ENCODE measurements around the gene SPATA6. TPM values are rescaled to one million over a fixed set of nuclear protein-coding genes. Genes with fewer than 3 reads are reported as not detected.
"Not testable (repeated sequence)": the region's sequence is repeated elsewhere in the genome, so short reads cannot be mapped to it uniquely, and the experiment has no call there.

SPATA6 gene
- total RNA-seq, 1 donor from 2014 or later, result 8.3 TPM

DNA sequence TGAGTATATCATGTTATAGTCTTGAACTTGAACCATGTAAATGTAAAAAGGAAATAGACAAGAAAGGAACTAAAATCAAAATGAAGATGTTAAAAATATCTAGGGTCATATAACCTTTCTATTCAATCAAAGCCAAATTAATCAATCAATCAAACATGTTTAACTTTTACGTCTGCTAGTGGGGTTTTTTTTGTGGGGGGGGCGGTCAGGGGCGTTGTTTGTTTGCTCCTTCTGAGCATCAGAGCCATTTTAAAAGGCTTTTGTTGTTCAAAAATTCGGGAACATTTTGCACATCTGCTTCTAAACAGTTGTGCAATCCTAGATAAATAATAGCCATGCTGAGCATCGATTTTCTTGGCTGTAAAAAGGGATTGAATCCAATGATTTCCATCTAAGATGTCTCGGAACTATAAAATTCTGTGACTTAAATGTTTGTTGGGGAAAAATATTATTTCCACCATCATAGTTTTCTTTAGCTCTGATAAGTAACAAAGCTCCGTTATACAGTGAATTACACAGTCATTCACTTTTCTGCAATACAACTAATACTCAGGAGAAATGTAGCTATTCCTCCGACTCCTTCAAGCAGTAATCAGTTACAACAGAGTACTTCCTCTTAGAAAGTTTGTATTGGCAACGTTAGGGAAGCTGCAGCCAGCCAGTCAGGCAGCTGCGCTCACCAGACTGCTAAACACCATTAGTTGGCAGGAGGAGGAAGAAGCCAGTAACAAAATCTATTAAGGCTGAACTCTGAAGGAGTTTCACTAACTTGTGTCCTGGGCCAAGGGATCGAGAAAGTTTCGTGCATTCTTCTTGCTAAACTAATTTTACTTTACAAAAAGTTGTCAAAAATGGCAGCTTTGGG, 2.2 kb downstream of the SPATA6 start:
- DNase-seq (ENCODE audit: low spot score), result no peak
- intact Hi-C loops (cut with DNase I), result no loop called here

DNA sequence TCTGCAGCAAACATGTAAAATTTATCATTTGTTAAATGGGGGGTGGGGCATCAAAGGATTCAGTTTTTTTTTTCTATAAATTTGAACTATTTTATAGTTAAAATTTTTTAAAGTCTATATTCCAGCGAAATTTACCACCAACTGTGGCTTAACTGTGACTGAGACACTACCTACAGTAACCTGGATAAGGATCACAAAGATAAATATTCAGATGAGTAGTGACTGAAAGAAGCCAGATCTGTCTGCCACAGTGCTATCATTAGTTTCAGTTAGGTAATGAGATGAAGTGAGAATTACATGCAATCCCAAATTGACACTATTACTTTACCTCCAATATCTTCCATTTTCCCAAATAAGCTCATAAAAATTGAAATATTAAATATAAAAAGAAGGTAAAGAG, 5.4 kb downstream of the SPATA6 start:
- intact Hi-C loops (cut with DNase I), result no loop called here
- DNase-seq (ENCODE audit: low spot score), result no peak

DNA sequence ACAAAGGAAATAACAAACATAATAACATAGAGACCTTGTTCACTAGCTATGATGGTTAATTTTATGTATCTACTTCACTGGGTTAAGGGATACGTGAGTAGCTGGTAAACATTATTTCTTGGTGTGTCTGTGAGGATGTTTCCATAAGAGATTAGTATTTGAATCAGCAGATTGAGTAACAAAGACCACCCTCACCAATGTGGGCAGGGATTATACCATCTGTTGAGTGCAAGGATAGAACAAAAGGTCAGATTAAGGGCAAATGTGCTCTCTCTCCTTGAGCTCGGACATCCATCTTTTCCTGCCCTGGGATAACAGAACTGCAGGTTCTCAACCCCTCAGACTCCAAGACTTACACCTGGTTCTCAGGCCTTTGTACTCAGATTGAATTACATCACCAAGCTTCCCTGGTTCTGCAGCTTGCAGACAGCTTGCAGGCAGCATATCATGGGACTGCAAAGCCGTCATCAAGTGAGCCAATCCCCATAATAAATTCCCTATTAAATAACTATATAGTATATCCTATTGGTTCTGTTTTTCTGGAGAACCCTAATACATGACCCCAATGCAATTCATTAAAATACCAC, 9.2 kb downstream of the SPATA6 start:
- no peak for DNase-seq (ENCODE audit: low spot score)
- intact Hi-C loops (cut with DNase I), result no loop called here

DNA sequence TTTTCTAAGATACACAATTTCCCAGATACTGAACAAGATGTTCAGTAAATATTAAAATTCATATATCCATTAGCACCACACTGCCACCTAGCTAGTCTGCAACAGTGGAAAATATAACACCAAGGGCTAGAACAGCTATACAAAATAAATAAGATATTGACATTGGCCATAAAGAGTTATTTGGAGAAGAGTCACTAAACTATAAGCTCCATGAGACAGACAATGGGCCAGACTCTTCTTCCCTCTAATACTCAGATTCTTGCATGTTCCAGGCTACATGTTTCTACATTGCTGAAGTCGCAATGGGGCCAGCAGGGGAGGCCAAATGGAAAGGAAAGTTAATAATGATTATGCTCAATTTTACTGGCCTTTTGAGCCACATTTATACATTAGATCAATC, 21.5 kb downstream of the SPATA6 start:
- intact Hi-C loops (cut with DNase I), result no loop called here

DNA sequence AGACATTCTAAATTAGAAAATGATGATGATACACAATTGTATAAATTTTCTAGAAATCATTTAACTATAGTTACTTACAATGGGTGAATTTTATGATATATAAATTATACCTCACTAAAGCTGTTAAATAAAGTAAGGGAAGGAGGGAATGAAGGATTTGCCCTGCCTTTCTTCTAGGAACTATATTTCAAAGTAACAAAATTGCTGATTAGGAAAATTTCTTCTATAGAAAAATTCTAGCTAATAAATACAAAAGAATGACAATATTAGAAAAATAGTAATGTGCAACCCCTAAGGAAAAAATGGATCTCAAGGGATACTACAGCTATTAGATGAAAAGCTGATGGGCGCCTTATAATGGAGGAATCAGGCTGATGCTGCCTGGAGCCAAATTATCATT, 23.1 kb downstream of the SPATA6 start:
- intact Hi-C loops (cut with DNase I), result no loop called here
- DNase-seq (ENCODE audit: low spot score), result no peak

More for the DNA sequence above, 21.5 kb downstream of the SPATA6 start:
- DNase-seq (ENCODE audit: low spot score), result no peak

DNA sequence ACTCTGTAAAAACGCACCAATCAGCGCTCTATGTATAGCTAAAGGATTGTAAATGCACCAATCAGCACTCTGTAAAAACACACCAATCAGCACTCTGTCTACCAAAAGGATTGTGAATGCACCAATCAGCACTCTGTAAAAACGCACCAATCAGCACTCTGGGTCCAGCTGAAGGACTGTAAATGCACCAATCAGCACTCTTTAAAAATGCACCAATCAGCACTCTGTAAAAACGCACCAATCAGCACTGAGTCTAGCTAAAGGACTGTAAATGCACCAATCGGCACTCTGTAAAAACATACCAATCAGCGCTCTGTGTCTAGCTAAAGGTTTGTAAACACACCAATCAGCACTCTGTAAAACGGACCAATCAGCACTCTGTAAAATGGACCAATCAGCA, 27.8 kb downstream of the SPATA6 start:
- DNase-seq (ENCODE audit: low spot score); intact Hi-C loops (cut with DNase I): not testable (repeated sequence)

DNA sequence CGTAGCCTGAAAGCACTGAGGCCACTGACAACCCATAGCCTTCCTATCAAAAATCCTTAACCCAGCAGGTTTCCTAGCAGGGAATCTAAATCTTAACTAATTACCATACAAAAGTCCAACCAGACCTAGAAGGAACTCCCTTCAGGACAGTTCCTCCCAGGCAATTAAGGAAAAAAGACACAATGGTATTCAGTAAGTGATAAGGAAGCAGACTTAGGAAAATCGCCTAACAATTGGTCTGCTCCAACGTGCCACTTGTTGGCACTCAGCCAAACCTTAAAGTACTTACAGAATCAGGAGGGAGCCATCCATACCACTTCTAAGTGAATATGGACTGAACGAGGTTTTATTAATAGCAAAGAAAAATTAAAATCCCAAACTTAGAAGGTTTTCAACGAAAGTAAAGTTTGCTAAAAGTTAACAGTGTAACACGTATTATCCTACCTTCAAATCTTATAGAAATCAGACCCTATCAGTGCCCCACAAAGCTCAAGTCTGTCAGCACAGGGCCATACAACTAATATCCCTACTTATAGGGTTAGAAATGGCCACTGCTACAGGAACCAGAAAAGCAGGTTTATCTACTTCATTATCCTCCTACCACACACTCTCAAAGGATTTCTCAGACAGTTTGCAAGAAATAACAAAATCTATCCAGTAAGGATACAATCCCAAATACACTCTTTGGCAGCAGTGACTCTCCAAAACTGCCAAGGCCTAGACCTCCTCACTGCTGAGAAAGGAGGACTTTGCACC, 29.0 kb downstream of the SPATA6 start:
- intact Hi-C loops (cut with DNase I), result no loop called here
- DNase-seq (ENCODE audit: low spot score), result no peak

DNA sequence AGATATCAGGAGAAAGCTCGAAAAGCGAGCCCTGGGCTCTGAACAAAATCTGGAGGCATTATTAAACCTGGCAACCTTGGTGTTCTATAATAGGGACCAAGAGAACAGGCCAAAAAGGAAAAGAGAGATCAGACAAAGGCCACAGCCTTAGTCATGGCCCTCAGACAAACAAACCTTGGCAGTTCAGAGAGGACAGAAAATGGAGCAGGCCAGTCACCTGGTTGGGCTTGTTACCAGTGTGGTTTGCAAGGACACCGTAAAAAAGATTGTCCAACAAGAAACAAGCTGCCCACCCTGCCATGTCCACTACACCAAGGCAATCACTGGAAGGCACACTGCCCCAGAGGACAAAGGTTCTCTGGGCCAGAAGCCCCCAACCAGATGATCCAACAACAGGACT, 31.2 kb downstream of the SPATA6 start:
- intact Hi-C loops (cut with DNase I); DNase-seq (ENCODE audit: low spot score): not testable (repeated sequence)

DNA sequence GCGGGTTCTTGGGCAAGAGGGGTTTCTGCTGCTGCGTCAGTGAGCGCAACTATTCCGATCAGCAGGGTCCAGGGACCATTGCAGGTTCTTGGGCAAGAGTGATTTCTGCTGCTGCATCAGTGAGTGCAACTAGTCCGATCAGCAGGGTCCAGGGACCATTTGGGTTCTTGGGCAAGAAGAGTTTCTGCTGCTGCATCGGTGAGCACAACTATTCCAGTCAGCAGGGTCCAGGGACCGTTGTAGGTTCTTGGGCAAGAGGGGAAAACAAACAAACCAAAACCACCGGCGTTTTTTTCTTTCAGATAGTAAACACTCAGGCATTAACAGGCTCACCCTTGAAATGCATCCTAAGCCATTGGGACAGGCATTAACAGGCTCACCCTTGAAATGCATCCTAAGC, 32.6 kb downstream of the SPATA6 start:
- no peak for DNase-seq (ENCODE audit: low spot score)
- intact Hi-C loops (cut with DNase I), result no loop called here

DNA sequence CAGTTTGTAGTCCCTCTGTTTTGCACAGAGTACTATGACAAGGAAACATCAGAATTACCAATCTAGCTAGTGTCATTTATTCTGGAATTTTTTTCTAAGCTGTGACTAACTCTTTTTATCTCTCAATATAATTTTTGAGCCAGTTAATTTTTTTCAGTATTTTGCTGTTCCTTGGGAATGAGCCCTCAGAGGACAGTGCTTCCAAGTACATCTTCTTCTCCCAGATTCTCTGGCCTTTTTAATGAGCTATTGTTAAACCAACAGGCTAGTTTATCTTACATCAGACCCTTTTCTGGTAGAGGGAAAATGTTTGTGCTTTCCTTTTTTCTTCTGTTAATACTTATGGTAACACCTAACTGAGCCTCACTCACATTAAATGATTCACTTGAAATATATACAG, 34.6 kb downstream of the SPATA6 start:
- intact Hi-C loops (cut with DNase I); DNase-seq (ENCODE audit: low spot score): not testable (repeated sequence)

DNA sequence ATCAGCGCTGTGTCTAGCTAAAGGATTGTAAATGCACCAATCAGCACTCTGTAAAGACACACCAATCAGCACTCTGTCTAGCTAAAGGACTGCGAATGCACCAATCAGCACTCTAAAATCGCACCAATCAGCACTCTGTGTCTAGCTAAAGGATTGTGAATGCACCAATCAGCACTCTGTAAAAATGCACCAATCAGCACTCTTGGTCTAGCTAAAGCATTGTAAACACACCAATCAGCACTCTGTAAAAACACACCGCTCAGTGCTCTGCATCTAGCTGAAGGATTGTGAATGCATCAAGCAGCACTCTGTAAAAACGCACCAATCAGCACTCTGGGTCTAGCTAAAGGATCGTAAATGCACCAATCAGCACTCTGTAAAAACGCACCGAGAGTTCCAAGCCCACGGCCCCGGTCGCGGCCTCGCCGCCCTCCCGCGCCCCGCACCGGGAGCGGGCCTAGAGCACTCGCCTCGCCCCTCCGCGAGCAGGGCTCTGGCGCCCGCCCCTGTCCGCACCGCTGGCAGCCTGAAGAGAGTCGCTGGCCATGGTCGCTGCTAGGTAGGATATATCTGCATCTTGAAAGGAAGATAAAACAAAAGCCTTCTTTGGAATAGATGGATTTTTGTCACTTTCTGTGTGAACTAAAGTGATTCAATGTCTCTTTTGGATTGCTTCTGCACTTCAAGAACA, 36.5 kb downstream of the SPATA6 start:
- intact Hi-C loops (cut with DNase I); DNase-seq (ENCODE audit: low spot score): not testable (repeated sequence)

DNA sequence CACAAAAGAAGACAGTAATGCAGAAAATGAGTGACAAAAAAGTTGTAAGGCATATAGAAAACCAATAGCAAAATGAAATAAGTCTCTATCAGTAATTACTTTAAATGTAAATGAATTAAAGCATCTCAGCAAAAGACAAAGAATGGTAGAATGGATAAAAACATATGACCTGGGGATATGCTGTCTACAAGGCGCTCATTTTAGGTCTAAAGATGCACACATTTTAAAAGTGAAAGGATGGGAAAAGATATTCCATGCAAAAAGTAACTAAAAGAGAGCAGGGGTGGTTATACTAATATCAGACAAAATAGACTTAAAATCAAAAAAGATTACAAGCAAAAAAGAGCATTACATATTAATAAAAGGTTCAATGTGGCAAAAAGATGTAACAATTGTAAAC, 41.2 kb downstream of the SPATA6 start:
- intact Hi-C loops (cut with DNase I), result no loop called here
- DNase-seq (ENCODE audit: low spot score), result no peak

DNA sequence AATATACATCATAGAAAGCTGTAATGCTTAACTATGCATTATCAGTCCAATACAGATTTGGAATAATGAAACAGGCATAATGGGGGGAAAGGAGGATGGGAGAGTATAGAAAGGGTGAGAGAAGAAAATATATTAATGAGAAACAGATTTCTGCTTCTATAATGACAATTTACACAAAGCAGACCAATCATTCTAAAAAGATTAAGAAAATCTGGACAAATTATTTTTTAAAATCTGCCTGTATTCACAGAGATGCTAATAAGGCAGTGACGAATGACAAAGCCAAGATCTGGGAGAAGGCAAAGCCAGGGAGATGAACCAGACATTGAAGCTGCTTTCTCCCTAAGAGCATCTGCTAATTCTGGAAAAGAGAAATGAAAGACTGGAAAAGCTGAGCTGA, 50.0 kb downstream of the SPATA6 start:
- intact Hi-C loops (cut with DNase I), result no loop called here
- no peak for DNase-seq (ENCODE audit: low spot score)

DNA sequence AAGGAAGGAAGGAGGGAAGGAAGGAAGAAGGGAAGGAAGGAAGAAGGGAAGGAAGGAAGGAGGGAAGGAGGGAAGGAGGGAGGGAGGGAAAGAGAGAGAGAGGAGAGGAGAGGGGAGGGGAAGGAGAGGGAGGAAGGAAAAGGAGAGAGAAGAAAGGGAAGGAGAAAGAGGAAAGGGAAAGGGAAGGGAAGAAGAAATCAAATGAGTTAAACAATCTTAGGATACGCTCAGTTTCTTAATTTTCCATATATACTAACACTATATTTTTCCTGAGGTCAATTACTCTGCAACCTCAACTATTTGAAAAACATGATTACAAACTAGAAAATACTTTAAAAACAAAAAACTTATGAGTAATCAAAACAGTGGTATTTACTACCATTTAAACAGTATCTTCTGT, 53.3 kb downstream of the SPATA6 start:
- intact Hi-C loops (cut with DNase I), result no loop called here
- DNase-seq (ENCODE audit: low spot score), result no peak

DNA sequence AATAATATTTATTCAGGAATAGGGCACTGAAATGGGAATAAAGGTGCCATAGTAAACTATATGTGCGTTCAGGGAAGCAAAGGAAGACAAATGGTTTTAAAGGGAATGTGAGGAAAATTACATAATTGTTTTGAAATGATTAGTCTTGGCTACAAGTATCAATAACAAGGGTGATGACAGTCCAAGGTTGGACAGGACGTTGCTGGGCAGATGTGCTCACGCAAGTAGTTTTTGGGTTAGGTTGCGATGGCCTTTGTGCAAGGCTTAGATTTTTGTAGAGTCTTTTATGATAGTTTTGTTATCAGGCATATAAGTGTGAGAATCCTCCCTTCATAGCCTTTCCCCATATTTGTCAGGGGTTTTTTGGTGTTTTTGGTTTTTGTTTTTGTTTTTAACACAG, 57.0 kb downstream of the SPATA6 start:
- DNase-seq (ENCODE audit: low spot score), result no peak
- intact Hi-C loops (cut with DNase I), result no loop called here

DNA sequence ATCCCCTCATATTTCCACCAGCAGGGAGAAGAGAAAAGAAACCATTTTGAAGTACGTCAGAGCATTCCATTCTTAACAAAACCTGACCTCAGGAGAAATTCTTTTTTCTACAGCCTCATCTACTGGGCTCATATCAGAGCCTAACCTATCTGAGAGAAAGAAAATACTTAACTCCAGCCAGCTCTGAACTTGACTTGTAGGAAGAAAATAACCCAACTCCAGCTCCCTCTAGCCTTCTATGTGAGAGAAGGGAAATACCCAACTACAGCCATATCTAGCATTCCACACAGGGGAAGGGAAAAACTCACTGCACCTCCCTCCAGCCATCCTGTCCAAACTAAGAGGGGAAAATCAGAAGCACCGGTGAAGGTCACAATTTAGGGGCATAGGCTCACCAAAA, 57.7 kb downstream of the SPATA6 start:
- DNase-seq (ENCODE audit: low spot score), result no peak
- intact Hi-C loops (cut with DNase I), result no loop called here

DNA sequence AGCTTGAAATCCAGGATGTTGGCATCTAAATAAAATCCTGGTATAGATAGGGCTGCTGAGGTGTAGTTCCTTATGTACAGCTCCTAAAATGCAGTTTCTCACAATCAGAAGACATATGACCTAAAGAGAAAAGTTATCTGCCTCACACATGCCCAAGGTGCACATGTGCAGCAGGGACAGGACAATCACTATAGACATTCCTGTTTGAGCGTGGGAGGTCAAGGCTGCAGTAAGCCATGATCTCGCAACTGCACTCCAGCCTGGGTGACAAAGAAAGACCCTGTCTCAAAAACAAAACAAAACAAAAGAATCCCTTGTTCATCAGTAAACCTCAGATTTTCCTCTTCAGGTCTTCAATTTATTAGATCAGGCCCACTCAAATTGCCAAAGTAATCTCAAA, 66.1 kb downstream of the SPATA6 start:
- intact Hi-C loops (cut with DNase I), result no loop called here
- DNase-seq (ENCODE audit: low spot score), result no peak

DNA sequence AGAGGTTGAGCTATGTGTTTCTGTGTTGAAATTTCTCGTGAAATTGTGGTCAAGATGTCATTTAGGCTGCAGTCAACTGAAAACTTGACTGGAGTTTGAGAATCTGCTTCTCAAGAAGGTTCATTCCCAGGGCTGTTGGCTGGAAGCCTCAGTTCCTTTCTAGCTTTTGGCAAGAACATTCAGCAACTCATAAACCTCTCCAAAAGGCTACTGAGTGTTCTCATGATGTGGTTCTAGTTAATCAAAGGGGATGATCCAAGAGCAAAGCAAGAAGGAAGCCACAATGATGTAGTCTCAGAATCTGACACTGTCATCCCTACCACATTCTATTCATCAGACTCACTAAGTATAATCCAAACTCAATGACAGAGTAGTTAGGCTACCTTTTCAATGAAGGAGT, 66.6 kb downstream of the SPATA6 start:
- no peak for DNase-seq (ENCODE audit: low spot score)
- intact Hi-C loops (cut with DNase I), result no loop called here

DNA sequence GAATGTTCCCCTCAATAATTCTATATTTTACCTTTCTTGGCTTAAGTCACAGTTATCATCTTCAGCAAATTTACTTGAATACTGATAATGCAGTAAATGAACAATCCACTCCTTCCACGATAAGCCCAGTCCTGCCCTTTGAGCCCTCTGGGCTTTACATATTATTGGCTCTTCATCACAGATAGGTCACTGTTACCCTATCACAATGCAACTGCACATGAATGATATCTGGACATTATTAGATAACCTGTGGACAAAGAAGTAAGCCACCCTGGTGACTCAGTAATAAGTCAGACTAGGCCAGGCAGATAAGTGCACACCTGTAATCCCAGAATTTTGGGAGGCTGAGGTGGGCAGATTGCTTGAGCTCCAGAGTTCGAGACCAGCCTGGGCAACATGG, 69.4 kb downstream of the SPATA6 start:
- intact Hi-C loops (cut with DNase I), result no loop called here
- DNase-seq (ENCODE audit: low spot score), result no peak

DNA sequence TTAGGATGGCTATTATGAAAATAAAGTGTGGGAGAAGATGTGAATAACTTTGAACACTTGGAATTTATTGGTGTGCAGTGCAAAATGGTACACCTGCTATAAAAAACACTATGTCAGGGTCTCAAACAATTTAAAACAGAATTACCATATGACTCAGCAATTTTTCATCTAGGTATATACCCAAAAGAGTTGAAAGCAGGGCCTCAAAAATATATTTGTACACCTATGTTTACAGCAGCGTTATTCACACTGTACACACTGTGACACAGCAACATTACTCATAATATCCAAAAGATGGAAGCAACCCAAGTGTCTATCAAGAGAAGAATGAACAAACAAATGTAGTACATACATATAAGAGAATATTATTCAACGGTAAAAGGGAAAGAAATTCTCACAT, 75.8 kb downstream of the SPATA6 start:
- DNase-seq (ENCODE audit: low spot score), result no peak
- intact Hi-C loops (cut with DNase I), result no loop called here

Data from cardiac septum (tissue), 1 donor.